ENCODE measurements around the gene PRTFDC1.

DNA sequence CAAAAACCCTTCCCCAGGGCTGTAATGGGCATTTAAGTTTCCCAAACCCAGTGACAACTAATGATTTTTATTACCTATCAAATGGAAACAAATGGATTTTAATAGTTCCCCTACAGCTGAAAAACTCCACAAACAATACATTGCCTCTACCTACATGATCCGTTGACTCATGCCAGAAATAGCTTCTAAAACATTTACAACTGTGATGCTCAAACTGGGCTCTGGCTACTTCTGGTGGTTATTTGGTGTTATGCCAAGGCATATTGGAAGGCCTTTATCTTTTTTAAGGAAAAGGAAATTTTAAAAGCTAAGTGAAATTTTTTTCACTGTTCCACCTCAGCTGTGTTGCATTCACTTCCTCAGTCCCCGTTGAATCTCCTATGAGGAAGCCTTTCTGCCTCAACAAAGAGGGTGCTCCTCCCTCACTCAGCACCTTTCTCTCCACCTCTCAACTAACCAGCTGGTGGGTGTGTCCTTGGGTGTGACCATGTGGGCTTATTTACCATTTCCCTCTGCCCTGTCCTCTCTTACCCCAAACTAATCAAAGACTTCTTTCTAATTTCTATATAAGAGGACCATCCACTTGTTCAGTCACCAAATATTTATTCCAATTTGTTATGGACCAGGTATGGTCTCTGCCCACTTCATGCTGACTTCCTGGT is 82.9 kb downstream of the PRTFDC1 start:
- TF ChIP-seq POLR2AphosphoS5 (IDR thresholded peaks at IDR 0.05; ENCODE audit: low read depth, low read length): no peak
- no peak for TF ChIP-seq TAF1 (IDR thresholded peaks at IDR 0.05; ENCODE audit: low read depth, low read length)
- TF ChIP-seq POU2F2 (IDR thresholded peaks at IDR 0.05; ENCODE audit: low read depth, low read length): no peak
- TF ChIP-seq POLR2A (IDR thresholded peaks at IDR 0.05; ENCODE audit: low read depth, low read length): no peak
